ENCODE results near the gene PSMG4. TPM values are rescaled to one million over a fixed set of nuclear protein-coding genes. Genes with fewer than 3 reads are reported as not detected.

The PSMG4 gene
- total and polyA plus RNA-seq, 10 of the 15 experiments (the other 5 are each of a cell fraction or from before 2014, with no cell fraction given), result 7.1 to 62.6 (median 29.8) TPM

- Histone ChIP-seq H4K20me1 (ENCODE audit: control insufficient read depth, insufficient read depth) (no peaks in the 10 kb centered on the region), H3K79me2 (ENCODE audit: control insufficient read depth, insufficient read depth, low read length) (no peaks in the 10 kb centered on the region), H3K4me2 (ENCODE audit: control insufficient read depth, insufficient read depth) (no peak overlapping the region), H3K4me1 (ENCODE audit: control insufficient read depth, insufficient read depth, low read length) (no peaks in the 10 kb centered on the region), H3K4me3 (no peak overlapping the region), H2AFZ (ENCODE audit: control insufficient read depth, low read depth, low read length) (no peak overlapping the region), H3K9ac (ENCODE audit: control insufficient read depth, insufficient read depth, low read length) (no peak overlapping the region), H3K36me3 (ENCODE audit: control insufficient read depth in 2 of 2, insufficient read depth in 2 of 2, low read length in 1 of 2) (peaks cover 1 to 5% of the 10 kb centered on the region in 2 experiments; a peak in 2 of 4 replicates), H3K27ac (ENCODE audit: control insufficient read depth, insufficient read depth) (no peak overlapping the region), H3K9me3 (replicated peaks; ENCODE audit: control insufficient read depth, insufficient read depth, low read length) (no peaks in the 10 kb centered on the region), H3K27me3 (replicated peaks in 1 of 2; ENCODE audit: control insufficient read depth in 2 of 2, insufficient read depth in 2 of 2, low read length in 1 of 2) (no peaks in the 10 kb centered on the region)
- ATAC-seq (no peak), FAIRE-seq (peak; percentile 23), DNase-seq (ENCODE audit: low read depth, low spot score) (no peak)
- BruUV-seq (replicated peaks), result no TSS peak
- ChIA-PET SMC1A (ENCODE audit: uncharacterized antibody, unreplicated experiment) (interaction anchor here (0.5 to 1.3 kb wide), 2 partner anchors 153 to 455 kb away, joined by 4 to 5 read pairs; no protein-coding TSS in a partner anchor), CTCF (interaction anchor here (1.4 to 4.1 kb wide), 2 partner anchors 175 to 455 kb away, joined by 6 to 21 read pairs; no protein-coding TSS in a partner anchor), RAD21 (ENCODE audit: unreplicated experiment) (interaction anchor here (0.9 kb wide), 1 partner anchor 457 kb away, joined by 3 read pairs; no protein-coding TSS in a partner anchor), POLR2A (no interaction called here)
- intact Hi-C loops (cut with micrococcal nuclease; ENCODE audit: unreplicated experiment) (loop anchor here (2.0 to 5.0 kb wide), 4 partner anchors 134 to 709 kb away; no protein-coding TSS in a partner anchor), in situ Hi-C loops (cut with MboI) (no loop called here)
- WGBS (ENCODE audit: insufficient coverage, insufficient replicate concordance, low lambda C conversion rate, missing lambda C conversion rate), result 68% methylated on average over 9 of the region's 9 CpGs
- TF ChIP-seq PRDM15 (CRISPR knock-in tag; IDR thresholded peaks at IDR 0.05) (no peak), SMC3 (IDR thresholded peaks at IDR 0.05; ENCODE audit: borderline replicate concordance, low read length) (no peak), RUNX3 (IDR thresholded peaks at IDR 0.05; ENCODE audit: low read length) (no peak), PKNOX1 (IDR thresholded peaks at IDR 0.05) (no peak), BCL11A (IDR thresholded peaks at IDR 0.05; ENCODE audit: low read depth, low read length) (no peak), ZZZ3 (IDR thresholded peaks at IDR 0.05; ENCODE audit: control insufficient read depth, insufficient read length, low read depth) (no peak), ATF7 (IDR thresholded peaks at IDR 0.05; ENCODE audit: low read depth) (no peak), POLR2AphosphoS2 (IDR thresholded peaks at IDR 0.05; ENCODE audit: low read depth, low read length) (no peak), ZBED1 (IDR thresholded peaks at IDR 0.05; ENCODE audit: borderline replicate concordance) (no peak), ZSCAN29 (IDR thresholded peaks at IDR 0.05) (no peak), PAX5 (IDR thresholded peaks at IDR 0.05; ENCODE audit: borderline replicate concordance, low read depth, low read length) (no peak), ZNF384 (IDR thresholded peaks at IDR 0.05; ENCODE audit: borderline replicate concordance, low read depth, low read length) (no peak), TARDBP (IDR thresholded peaks at IDR 0.05; ENCODE audit: borderline replicate concordance) (no peak), ZNF687 (IDR thresholded peaks at IDR 0.05) (no peak), USF1 (IDR thresholded peaks at IDR 0.05; ENCODE audit: borderline replicate concordance, extremely low read length, insufficient read depth, low read depth, low read length) (no peak)
Observed at GRCh38 chr6:3277851-3278416, 19.2 kb downstream of the PSMG4 start.

Measured in GM12878 (cell line).